K562 (cell line): ENCODE results near the gene STEEP1. TPM values are rescaled to one million over a fixed set of nuclear protein-coding genes. Genes with fewer than 3 reads are reported as not detected.
A peak's percentile ranks its signal among the peaks of the same experiment; 100 is the strongest.

Experiments used
- BMI1 ChIP-seq: fragments of 150-350 bp; IDR thresholded peaks from 2 replicates; pipeline ENCODE4 v1.6.1; 2014; ENCODE audit warnings: low read length
- ELF4 ChIP-seq: fragments of 450-650 bp; formaldehyde crosslinking; IDR thresholded peaks from 2 replicates; pipeline ENCODE4 v1.4.0; 2022; ENCODE audit warnings: missing genetic modification characterization
- FOXA1 ChIP-seq: fragments of 450-650 bp; IDR thresholded peaks from 2 replicates; pipeline ENCODE4 v1.6.1; 2016; ENCODE audit warnings: mild to moderate bottlenecking, borderline replicate concordance
- FOXJ3 ChIP-seq: sonication (generic); formaldehyde crosslinking; IDR thresholded peaks from 2 replicates; pipeline ENCODE4 v1.4.0; 2020; ENCODE audit warnings: mild to moderate bottlenecking, missing genetic modification reagents
- HDAC1 ChIP-seq, 2 experiments: fragments of 450-650 bp; IDR thresholded peaks; 2 replicates each; pipeline ENCODE4 v1.6.1; 2016 to 2017; ENCODE audit warnings: inconsistent platforms in 1 of 2, mild to moderate bottlenecking in 1 of 2, moderate library complexity in 1 of 2
- HDGF ChIP-seq: fragments of 450-650 bp; IDR thresholded peaks from 2 replicates; pipeline ENCODE4 v1.6.1; 2016
- HMG20B ChIP-seq: fragments of 250-450 bp; sonication (Bioruptor Pico); IDR thresholded peaks from 2 replicates; pipeline ENCODE4 v1.5.0; 2021; ENCODE audit warnings: mild to moderate bottlenecking
- HNRNPH1 ChIP-seq: fragments of 200-400 bp; formaldehyde crosslinking; optimal IDR thresholded peaks from 2 replicates; pipeline ENCODE3; 2017; ENCODE audit warnings: low read depth, mild to moderate bottlenecking, low read length, moderate library complexity
- KLF16 ChIP-seq: IDR thresholded peaks from 2 replicates; pipeline ENCODE4 v1.6.1; 2016; ENCODE audit warnings: antibody characterized with exemption
- L3MBTL2 ChIP-seq: fragments of 450-650 bp; IDR thresholded peaks from 2 replicates; pipeline ENCODE4 v1.6.1; 2016; ENCODE audit warnings: mild to moderate bottlenecking, moderate library complexity
- LEF1 ChIP-seq: fragments of 450-650 bp; IDR thresholded peaks from 2 replicates; pipeline ENCODE4 v1.6.1; 2016; ENCODE audit warnings: mild to moderate bottlenecking
- MCM7 ChIP-seq, 2 experiments: fragments of 450-650 bp; IDR thresholded peaks; 2 replicates each; pipeline ENCODE4 v1.6.1; 2016 to 2018
- MYNN ChIP-seq, 2 experiments: sonication (generic); formaldehyde crosslinking in 1 of 2; IDR thresholded peaks; 2 replicates each; pipeline versions ENCODE4 v1.5.0 to v1.6.1; 2016 to 2020; ENCODE audit warnings: antibody characterized with exemption in 1 of 2, missing genetic modification reagents in 1 of 2
- NR2F6 ChIP-seq: fragments of 450-650 bp; formaldehyde crosslinking; IDR thresholded peaks from 2 replicates; pipeline ENCODE4 v1.4.0; 2020; ENCODE audit warnings: mild to moderate bottlenecking
- POU5F1 ChIP-seq: fragments of 150-350 bp; IDR thresholded peaks from 2 replicates; pipeline ENCODE4 v1.6.1; 2014; ENCODE audit warnings: borderline replicate concordance, low read length, low read depth, mild to moderate bottlenecking; ENCODE audit not compliant: partially characterized antibody
- RCOR1 ChIP-seq, 2 experiments: IDR thresholded peaks; 2 replicates each; pipeline ENCODE4 v1.6.1; 2012; ENCODE audit warnings: low read depth in 2 of 2, low read length in 2 of 2, borderline replicate concordance in 1 of 2, improper control_type of control experiment in 1 of 2
- SIN3A ChIP-seq, 2 experiments: fragments of 150-350 bp in 1 of 2; IDR thresholded peaks; 2 replicates each; pipeline ENCODE4 v1.6.1; 2011 to 2016; ENCODE audit warnings: borderline replicate concordance in 2 of 2, low read depth in 2 of 2, low read length in 2 of 2, mild to moderate bottlenecking in 2 of 2, moderate library complexity in 2 of 2; ENCODE audit not compliant: control insufficient read depth in 1 of 2
- SNRNP70 ChIP-seq: fragments of 200-400 bp; formaldehyde crosslinking; optimal IDR thresholded peaks from 2 replicates; pipeline ENCODE3; 2017; ENCODE audit warnings: low read depth, low read length
- TOE1 ChIP-seq, 2 experiments: fragments of 450-650 bp in 1 of 2; sonication (generic) in 1 of 2; formaldehyde crosslinking in 1 of 2; IDR thresholded peaks; 2 replicates each; pipeline versions ENCODE4 v1.7.1 to v1.8.0; 2016 to 2022; ENCODE audit warnings: borderline replicate concordance in 2 of 2, mild to moderate bottlenecking in 2 of 2, antibody characterized with exemption in 1 of 2, inconsistent platforms in 1 of 2, low read depth in 1 of 2, missing genetic modification reagents in 1 of 2, moderate library complexity in 1 of 2
- ZHX1 ChIP-seq: fragments of 150-350 bp; conservative IDR thresholded peaks from 2 replicates; pipeline ENCODE4 v1.6.1; 2014; ENCODE audit warnings: low read length
- polyA plus RNA-seq, 8 experiments: library from polyadenylated mRNA; depleted of rRNA in 4 of 8; stranded (reverse) in 5 of 8; unstranded in 3 of 8; fragments of >200 nt; fragmentation: Nextera tagmentation in 2 of 8; fragmentation: Illumina TruSeq in 1 of 8; extraction: Ambion mirVana in 2 of 8; extraction: Trizol in 1 of 8; gene quantifications; 2 replicates each; pipeline versions ENCODE4 v1.2.1 to v1.2.3, GENCODE V29; 2011 to 2014; ENCODE audit warnings: inconsistent platforms in 1 of 8, missing spikeins in 1 of 8
- total RNA-seq, 7 experiments: library from RNA; depleted of rRNA in 6 of 7; stranded (reverse); fragments of >200 nt in 6 of 7; fragmentation: Illumina TruSeq in 2 of 7; extraction: Trizol in 2 of 7; gene quantifications; 2 replicates each; pipeline versions ENCODE4 v1.2.1 to v1.2.3, GENCODE V29; 2011 to 2021; ENCODE audit warnings: low replicate concordance in 1 of 7
- TF ChIP-seq, protein P1 (sequence below): sonication (generic); formaldehyde crosslinking; IDR thresholded peaks from 2 replicates; pipeline ENCODE4 v1.9.0; 2022; ENCODE audit warnings: mild to moderate bottlenecking, missing genetic modification reagents
- TF ChIP-seq, protein P2 (sequence below): fragments of 450-650 bp; formaldehyde crosslinking; IDR thresholded peaks from 2 replicates; pipeline ENCODE4 v1.4.0; 2020; ENCODE audit warnings: mild to moderate bottlenecking
- TF ChIP-seq, protein P3 (sequence below): fragments of 450-650 bp; IDR thresholded peaks from 2 replicates; pipeline ENCODE4 v1.6.1; 2016; ENCODE audit warnings: antibody characterized with exemption

STEEP1 gene
- total and polyA plus RNA-seq, 9 of the 15 experiments (the other 6 are each of a cell fraction or from before 2014, with no cell fraction given) = 15.0 to 73.7 (median 40.3) TPM

DNA sequence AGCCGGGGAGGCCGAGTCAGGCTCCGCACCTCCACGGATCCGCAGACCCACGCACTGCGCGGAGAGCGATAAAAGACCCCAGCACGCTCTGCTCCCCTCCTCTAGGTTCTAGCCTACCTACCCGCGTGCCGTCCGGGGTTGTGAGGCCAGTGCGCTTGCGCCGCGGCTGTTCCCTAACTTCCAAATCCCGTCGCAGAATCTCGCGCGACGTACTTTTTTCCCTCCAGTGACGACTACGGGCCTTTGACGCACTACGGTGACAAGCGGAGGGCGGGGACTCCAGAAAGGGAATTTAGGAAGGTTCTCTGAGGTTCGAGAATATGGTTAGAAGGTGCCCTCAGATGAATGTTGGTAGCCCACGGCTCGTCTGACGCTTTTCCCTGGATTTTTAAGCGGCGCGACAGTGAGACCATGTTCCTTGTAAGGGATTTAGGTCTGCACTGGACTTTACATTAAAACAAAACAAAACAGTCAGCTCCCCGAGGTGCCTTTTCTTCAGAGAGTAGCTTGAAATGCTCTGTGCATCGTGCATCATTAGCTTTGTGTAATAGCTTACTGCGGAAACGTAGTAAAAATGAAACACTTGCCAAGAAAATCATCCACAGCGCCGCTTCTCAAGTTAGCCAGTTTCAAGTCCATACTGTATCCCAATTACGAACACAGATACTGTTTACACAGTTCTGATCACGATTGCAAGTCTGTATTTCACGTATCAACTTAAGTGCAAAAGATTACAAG, 41.2 kb upstream of the STEEP1 start, which contains the start of gene NKRF (continued):
- TF ChIP-seq, protein P1, sequence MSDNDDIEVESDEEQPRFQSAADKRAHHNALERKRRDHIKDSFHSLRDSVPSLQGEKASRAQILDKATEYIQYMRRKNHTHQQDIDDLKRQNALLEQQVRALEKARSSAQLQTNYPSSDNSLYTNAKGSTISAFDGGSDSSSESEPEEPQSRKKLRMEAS = peak; percentile 62; the same call in 1 of the 2 replicates
- peak; percentile 79 for TF ChIP-seq L3MBTL2
- TF ChIP-seq, protein P2, sequence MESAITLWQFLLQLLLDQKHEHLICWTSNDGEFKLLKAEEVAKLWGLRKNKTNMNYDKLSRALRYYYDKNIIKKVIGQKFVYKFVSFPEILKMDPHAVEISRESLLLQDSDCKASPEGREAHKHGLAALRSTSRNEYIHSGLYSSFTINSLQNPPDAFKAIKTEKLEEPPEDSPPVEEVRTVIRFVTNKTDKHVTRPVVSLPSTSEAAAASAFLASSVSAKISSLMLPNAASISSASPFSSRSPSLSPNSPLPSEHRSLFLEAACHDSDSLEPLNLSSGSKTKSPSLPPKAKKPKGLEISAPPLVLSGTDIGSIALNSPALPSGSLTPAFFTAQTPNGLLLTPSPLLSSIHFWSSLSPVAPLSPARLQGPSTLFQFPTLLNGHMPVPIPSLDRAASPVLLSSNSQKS (CRISPR knock-in tag) = no peak
- no peak for TF ChIP-seq HDGF
- no peak for TF ChIP-seq FOXJ3 (CRISPR knock-in tag)
- no peak for TF ChIP-seq NR2F6 (CRISPR knock-in tag)
- no peak for TF ChIP-seq LEF1
- TF ChIP-seq, protein P3, sequence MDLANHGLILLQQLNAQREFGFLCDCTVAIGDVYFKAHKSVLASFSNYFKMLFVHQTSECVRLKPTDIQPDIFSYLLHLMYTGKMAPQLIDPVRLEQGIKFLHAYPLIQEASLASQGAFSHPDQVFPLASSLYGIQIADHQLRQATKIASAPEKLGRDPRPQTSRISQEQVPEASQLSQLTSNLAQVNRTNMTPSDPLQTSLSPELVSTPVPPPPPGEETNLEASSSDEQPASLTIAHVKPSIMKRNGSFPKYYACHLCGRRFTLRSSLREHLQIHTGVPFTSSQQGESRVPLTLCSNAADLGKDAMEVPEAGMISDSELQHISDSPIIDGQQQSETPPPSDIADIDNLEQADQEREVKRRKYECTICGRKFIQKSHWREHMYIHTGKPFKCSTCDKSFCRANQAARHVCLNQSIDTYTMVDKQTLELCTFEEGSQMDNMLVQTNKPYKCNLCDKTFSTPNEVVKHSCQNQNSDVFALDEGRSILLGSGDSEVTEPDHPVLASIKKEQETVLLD = peak; percentile 87
- TF ChIP-seq FOXA1 = no peak
- TF ChIP-seq POU5F1 = no peak
- no peak for TF ChIP-seq MYNN (IDR thresholded peaks at IDR 0.05)
- TF ChIP-seq MYNN (CRISPR knock-in tag; IDR thresholded peaks at IDR 0.05) = no peak
- no peak for TF ChIP-seq HMG20B
- peak; percentile 90; the same call in 1 of the 2 replicates for TF ChIP-seq ZHX1
- TF ChIP-seq KLF16 = no peak
- TF ChIP-seq HDAC1 (IDR thresholded peaks at IDR 0.05) = peak in 1 of 2 experiments; percentile 50; a peak in 1 of 4 replicates
- TF ChIP-seq ELF4 = no peak
- no peak for TF ChIP-seq BMI1
- no peak for TF ChIP-seq HNRNPH1
- TF ChIP-seq SIN3A (IDR thresholded peaks at IDR 0.05; ENCODE audit: borderline replicate concordance in 2 of 2, control insufficient read depth in 1 of 2, low read depth in 2 of 2, low read length in 2 of 2) = peak in 1 of 2 experiments; percentile 48; a peak in 1 of 4 replicates
- TF ChIP-seq MCM7 (IDR thresholded peaks at IDR 0.05) = no peak
- TF ChIP-seq RCOR1 (IDR thresholded peaks at IDR 0.05; ENCODE audit: borderline replicate concordance in 1 of 2, low read depth in 2 of 2, low read length in 2 of 2) = no peak
- TF ChIP-seq TOE1 (IDR thresholded peaks at IDR 0.05; ENCODE audit: borderline replicate concordance) = no peak
- no peak for TF ChIP-seq TOE1 (CRISPR knock-in tag; IDR thresholded peaks at IDR 0.05; ENCODE audit: borderline replicate concordance, low read depth)
- TF ChIP-seq SNRNP70 = no peak
